Activated naive CD8-positive, alpha-beta T cell treated with anti-CD3 and anti-CD28 coated beads for 36 hours (primary cell): ENCODE results near the gene UBE2D2. TPM values are rescaled to one million over a fixed set of nuclear protein-coding genes. Genes with fewer than 3 reads are reported as not detected.
A peak's percentile ranks its signal among the peaks of the same experiment; 100 is the strongest.
"Not testable (repeated sequence)": the region's sequence is repeated elsewhere in the genome, so short reads cannot be mapped to it uniquely, and the experiment has no call there.

Experiments
- DNase-seq: peaks from one replicate; pipeline ENCODE4 v3.0.0; 2021
- H3K27ac Mint-ChIP-seq: one replicate; pipeline ENCODE4 v1.8.0; 2022; ENCODE audit warnings: mild to moderate bottlenecking, moderate library complexity, mixed read lengths
- H3K27me3 Mint-ChIP-seq: one replicate; pipeline ENCODE4 v1.8.0; 2022; ENCODE audit warnings: mild to moderate bottlenecking, mixed read lengths
- H3K36me3 Mint-ChIP-seq: one replicate; pipeline ENCODE4 v1.8.0; 2021; ENCODE audit warnings: mild to moderate bottlenecking, mixed read lengths
- H3K4me1 Mint-ChIP-seq: one replicate; pipeline ENCODE4 v1.8.0; 2021; ENCODE audit warnings: mixed read lengths
- H3K4me3 Mint-ChIP-seq: one replicate; pipeline ENCODE4 v1.8.0; 2022; ENCODE audit warnings: mild to moderate bottlenecking, moderate library complexity, mixed read lengths
- H3K9me3 Mint-ChIP-seq: one replicate; pipeline ENCODE4 v1.8.0; 2022; ENCODE audit warnings: mixed read lengths
- total RNA-seq, 2 experiments: library from RNA; stranded (reverse); gene quantifications; one replicate each; pipeline ENCODE4 v1.2.3, GENCODE V29; 2021

The UBE2D2 gene
- total RNA-seq, 2 experiments from 2014 or later = 286 to 297 TPM

DNA sequence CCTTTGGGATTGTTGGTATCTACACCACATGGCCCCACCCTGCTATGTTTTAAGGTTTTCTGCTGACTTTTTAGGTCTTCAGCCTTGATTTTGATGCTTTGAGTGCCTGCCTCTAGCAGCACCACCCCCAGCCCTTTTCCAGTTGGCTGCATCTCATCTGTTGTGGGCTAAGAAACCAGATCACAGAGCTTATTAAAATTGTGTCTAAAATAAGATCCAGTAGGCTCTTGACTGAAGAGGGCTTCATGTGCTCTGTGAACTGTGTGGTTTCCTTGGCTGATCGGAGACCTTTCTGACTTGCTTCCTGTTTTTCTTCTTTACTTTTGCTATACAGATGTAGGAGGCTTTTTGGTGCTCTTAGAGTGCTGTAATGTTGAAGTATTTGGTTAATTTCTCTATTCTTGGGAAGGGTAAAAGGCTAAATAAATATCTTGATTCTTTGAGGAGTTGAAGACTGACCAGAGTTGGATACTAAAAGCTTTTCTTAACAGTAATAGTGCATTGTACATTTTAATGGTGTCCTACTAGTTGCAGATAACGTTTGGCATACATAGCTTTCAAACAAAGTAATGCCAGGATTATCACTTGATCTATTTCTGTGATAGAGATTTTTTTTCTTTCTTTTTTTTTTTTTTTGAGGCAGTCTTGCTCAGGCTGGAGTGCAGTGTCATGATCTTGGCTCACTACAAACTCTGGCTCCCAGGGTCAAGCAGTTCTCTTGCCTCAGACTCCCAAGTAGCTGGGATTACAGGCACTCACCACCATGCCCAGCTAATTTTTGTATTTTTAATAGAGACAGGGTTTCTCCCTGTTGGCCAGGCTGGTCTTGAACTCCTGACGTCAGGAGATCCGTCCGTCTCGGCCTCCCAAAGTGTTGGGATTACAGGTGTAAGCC is 4.5 kb downstream of the UBE2D2 start:
- Mint-ChIP-seq H3K36me3 (peaks cover 68% of the 10 kb centered on the region), H3K4me1 (peaks cover 61% of the 10 kb centered on the region), H3K27me3 (no peaks in the 10 kb centered on the region), H3K9me3 (no peaks in the 10 kb centered on the region), H3K4me3 (peak overlapping the region; percentile 98), H3K27ac (peak overlapping the region; percentile 91)
- peak; percentile 51 for DNase-seq

DNA sequence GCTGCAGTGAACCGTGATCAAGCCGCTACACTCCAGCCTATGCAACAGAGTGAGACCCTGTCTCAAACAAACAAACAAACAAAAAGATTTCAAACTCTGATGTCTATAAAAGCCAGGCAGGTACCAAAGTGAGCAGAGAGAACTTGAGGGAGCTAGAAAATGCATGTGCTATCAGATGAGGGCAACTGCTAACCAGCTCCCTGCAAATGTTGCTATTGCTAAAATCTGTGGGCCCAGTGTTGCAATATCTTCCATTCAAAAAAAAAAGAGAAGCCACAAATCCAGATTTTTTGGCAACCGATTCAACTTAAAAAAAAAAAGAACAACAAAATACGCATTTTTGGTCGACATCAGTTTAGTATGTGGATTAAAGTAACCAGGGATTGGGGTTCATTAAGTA is 5.5 kb downstream of the UBE2D2 start:
- H3K27me3 Mint-ChIP-seq = no peaks in the 10 kb centered on the region
- H3K36me3 Mint-ChIP-seq = peaks cover 73% of the 10 kb centered on the region
- H3K4me3 Mint-ChIP-seq = peak overlapping the region; percentile 98
- H3K9me3 Mint-ChIP-seq = no peaks in the 10 kb centered on the region
- peaks cover 67% of the 10 kb centered on the region for H3K4me1 Mint-ChIP-seq
- DNase-seq = no peak
- H3K27ac Mint-ChIP-seq = peak overlapping the region; percentile 91

DNA sequence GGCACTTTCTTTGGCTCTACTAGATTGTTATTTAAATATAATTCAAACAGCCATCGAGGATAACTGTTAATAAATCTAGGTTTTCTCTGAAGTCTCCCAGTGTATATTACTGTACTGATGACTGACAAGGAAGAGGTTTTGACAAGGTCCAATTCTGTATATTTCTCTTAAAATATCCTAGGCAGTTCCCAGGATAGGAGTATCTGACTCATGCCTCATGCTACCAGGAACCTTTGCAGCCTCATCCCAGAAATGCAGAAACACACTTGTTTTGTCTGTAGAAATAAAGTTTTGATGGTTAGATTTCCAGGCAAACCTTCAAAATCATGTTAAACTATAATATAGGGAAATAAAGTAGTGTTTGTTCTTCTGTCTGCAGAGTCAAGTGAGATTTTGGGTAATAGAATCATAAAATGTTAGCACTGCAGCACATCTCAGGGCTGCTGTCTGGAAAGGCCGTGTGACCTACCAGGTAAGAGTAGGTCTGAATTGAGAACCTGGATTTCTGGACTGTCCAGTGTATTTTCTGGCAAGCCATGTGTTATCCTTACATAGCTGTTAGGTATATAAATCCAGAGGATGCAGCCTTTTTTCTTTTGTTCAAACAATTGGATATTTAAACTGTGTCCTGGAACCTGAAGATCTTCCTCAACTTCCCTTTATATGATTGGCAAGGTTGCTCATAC is 8.3 kb downstream of the UBE2D2 start:
- H3K27me3 Mint-ChIP-seq = no peaks in the 10 kb centered on the region
- H3K9me3 Mint-ChIP-seq = no peaks in the 10 kb centered on the region
- H3K4me3 Mint-ChIP-seq = peak overlapping the region; percentile 36
- peak overlapping the region; percentile 82 for H3K27ac Mint-ChIP-seq
- H3K4me1 Mint-ChIP-seq = peaks cover 76% of the 10 kb centered on the region
- no peak for DNase-seq
- H3K36me3 Mint-ChIP-seq = peaks cover 56% of the 10 kb centered on the region

DNA sequence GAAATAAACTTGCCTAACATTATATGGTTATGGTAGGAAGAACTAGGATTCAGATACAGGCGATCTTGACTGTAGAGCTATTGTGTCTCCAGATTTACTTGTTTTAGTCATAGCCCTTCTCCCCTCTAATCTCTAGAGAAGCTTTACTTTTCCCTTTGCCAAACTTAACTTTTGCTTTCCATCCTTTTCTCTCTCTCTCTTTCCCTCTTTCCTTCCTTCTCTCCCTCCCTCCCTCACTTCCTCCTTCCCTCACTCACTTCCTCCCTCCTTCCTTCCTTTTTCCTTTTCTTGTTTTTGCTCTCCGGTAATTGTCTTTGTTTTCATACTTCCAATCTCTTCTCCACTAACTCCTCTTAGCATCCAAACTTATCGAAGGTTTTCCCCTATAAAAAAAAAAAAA is 10.4 kb downstream of the UBE2D2 start:
- peaks cover 45% of the 10 kb centered on the region for H3K36me3 Mint-ChIP-seq
- peak overlapping the region; percentile 18 for H3K27ac Mint-ChIP-seq
- H3K9me3 Mint-ChIP-seq = no peaks in the 10 kb centered on the region
- DNase-seq = no peak
- H3K27me3 Mint-ChIP-seq = no peaks in the 10 kb centered on the region
- peak overlapping the region; percentile 5 for H3K4me3 Mint-ChIP-seq
- H3K4me1 Mint-ChIP-seq = peaks cover 74% of the 10 kb centered on the region

DNA sequence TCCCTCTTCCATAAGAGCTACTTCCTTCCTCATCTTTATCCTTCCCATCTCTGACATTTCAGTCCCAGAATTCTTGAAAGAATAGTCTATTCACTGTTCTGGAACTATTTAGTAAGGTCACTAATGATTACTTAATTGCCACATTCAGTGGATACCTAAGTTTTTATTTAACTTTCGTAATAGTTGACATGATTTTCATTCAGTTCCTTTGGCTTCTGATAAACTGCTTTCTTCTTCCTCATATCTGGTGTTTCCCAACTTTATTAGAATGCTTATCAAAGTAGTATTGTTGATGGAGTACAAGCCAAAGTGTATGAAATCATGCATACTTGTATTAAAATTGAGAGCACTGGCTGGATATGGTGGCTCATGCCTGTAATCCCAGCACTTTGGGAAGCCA is 10.8 kb downstream of the UBE2D2 start:
- peaks cover 40% of the 10 kb centered on the region for H3K36me3 Mint-ChIP-seq
- H3K27ac Mint-ChIP-seq = peak overlapping the region; percentile 18
- H3K4me3 Mint-ChIP-seq = peak overlapping the region; percentile 5
- DNase-seq = no peak
- no peaks in the 10 kb centered on the region for H3K9me3 Mint-ChIP-seq
- H3K27me3 Mint-ChIP-seq = no peaks in the 10 kb centered on the region
- peaks cover 75% of the 10 kb centered on the region for H3K4me1 Mint-ChIP-seq

DNA sequence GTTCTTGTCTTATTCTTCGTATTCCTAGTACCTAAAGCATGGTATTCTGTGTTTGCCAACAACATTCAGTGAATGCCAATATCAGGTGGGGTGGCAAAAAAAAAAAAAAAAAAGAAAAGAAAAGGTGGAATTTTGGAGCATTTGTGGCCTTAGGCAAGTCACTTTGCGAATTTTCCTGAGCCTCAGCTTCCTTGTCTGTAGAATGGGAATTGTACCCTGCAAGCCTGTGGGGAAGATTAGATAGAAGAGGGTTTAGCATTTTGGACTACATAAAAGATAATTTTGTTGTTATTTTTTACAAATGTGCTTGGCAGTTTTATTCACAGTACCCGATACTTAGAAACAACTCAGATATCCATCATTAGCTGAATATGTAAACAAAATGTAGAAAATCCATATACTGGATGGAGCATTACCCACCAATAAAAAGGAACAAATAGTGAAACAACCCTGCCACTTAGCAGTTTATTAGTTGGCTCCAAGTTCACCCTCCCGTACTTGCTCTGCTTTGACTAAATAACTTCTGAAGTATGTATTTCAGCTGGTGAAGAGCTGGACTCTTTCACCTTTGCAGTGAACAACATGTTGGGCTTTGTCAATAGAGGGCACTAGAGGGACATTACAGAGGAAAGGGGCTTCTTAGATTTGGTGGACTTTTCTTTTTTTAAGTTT is 13.6 kb downstream of the UBE2D2 start:
- no peaks in the 10 kb centered on the region for H3K27me3 Mint-ChIP-seq
- H3K4me3 Mint-ChIP-seq = no peak overlapping the region
- H3K4me1 Mint-ChIP-seq = peaks cover 71% of the 10 kb centered on the region
- peaks cover 35% of the 10 kb centered on the region for H3K36me3 Mint-ChIP-seq
- no peaks in the 10 kb centered on the region for H3K9me3 Mint-ChIP-seq
- no peak for DNase-seq
- H3K27ac Mint-ChIP-seq = peak overlapping the region; percentile 22

DNA sequence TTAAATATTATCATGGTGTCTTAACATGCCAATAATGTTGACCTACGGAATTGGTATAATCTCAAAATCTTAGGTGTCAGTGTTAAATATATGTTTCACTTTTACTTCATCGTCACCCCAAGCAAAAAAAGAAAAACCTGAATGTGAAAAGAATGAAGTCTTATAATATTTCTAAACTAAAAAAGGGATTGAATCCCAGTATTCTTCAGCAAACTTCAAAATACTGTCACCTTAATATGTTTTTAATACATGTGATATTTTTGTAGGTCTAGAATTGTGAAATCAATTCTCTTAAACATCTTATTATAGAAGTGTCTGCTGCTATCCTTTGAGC is 14.1 kb downstream of the UBE2D2 start:
- Mint-ChIP-seq H3K4me1 (peaks cover 66% of the 10 kb centered on the region), H3K27ac (peak overlapping the region; percentile 90), H3K36me3 (peaks cover 31% of the 10 kb centered on the region), H3K27me3 (no peaks in the 10 kb centered on the region), H3K9me3 (no peaks in the 10 kb centered on the region), H3K4me3 (peak overlapping the region; percentile 50)
- no peak for DNase-seq

DNA sequence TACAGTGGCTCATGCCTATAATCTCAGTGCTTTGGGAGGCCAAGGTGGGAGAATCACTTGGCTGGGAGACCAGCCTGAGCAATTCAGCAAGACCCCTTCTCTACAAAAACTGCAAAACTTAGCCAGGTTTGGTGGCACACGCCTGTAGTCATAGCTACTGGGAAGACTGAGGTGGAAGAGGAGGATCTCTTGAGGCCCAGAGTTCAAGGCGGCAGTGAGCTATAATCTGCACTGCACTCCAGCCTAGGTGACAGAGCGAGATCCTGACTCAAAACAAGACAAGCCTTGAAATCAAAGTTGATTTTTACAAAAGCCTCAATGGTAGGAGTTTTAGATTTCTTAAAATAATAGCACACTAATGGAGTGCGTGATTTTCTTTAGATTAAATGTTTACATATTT is 14.6 kb downstream of the UBE2D2 start:
- peaks cover 64% of the 10 kb centered on the region for H3K4me1 Mint-ChIP-seq
- peak; percentile 33 for DNase-seq
- peak overlapping the region; percentile 90 for H3K27ac Mint-ChIP-seq
- H3K27me3 Mint-ChIP-seq = no peaks in the 10 kb centered on the region
- H3K9me3 Mint-ChIP-seq = no peaks in the 10 kb centered on the region
- peak overlapping the region; percentile 50 for H3K4me3 Mint-ChIP-seq
- peaks cover 31% of the 10 kb centered on the region for H3K36me3 Mint-ChIP-seq

DNA sequence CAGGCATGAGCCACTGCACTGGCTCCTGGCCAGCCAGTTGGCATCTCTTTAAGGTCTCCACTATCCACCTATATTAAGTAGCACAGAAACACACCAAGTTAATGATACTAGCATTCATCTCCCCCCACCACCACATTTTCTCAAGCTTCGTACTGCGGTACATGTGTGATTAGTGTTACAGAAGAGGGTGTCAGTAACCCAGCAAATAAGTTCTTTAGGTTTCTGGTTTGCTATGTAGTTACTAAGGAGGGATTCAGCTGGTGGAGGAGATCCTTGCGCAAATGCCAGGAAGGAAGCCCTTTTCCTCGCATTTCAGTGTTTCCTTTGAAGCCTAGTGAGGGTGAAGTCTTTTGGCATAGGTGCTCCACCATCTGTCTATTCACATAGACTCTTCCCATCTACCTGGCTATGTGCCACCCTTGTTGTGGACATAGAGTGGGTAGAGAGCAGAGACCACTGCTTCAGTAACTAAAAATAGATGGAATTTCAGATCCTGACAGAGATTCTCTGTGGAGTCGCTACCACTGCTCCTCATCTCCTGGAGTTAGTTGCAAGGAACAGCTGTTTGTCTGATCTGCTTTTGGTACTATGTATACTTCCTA is 16.7 kb downstream of the UBE2D2 start:
- Mint-ChIP-seq H3K36me3 (peaks cover 38% of the 10 kb centered on the region), H3K4me3 (peak overlapping the region; percentile 42), H3K9me3 (no peaks in the 10 kb centered on the region), H3K27ac (peak overlapping the region; percentile 87), H3K4me1 (peaks cover 57% of the 10 kb centered on the region), H3K27me3 (no peaks in the 10 kb centered on the region)
- DNase-seq = no peak

DNA sequence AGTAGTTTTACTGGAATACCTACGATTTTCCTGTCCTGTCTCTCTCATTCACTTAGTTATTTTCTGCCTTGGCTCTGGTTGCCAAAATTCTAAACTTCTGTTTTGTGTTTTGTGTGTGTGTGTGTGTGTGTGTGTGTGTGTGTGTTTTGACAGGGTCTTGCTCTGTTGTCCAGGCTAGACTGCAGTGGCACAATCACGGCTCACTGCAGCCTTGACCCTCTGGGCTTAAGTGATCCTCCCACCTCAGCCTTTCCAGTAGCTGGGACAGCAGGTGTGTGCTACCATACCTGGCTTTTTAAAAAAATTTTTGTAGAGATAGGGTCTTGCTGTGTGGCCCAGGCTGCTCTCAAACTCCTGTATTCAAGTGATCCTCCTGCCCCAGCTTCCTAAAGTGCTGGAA is 17.2 kb downstream of the UBE2D2 start:
- Mint-ChIP-seq H3K36me3 (peaks cover 38% of the 10 kb centered on the region), H3K9me3 (no peaks in the 10 kb centered on the region), H3K4me1 (peaks cover 59% of the 10 kb centered on the region), H3K27ac (peak overlapping the region; percentile 87), H3K27me3 (no peaks in the 10 kb centered on the region), H3K4me3 (peak overlapping the region; percentile 2)
- DNase-seq = no peak

DNA sequence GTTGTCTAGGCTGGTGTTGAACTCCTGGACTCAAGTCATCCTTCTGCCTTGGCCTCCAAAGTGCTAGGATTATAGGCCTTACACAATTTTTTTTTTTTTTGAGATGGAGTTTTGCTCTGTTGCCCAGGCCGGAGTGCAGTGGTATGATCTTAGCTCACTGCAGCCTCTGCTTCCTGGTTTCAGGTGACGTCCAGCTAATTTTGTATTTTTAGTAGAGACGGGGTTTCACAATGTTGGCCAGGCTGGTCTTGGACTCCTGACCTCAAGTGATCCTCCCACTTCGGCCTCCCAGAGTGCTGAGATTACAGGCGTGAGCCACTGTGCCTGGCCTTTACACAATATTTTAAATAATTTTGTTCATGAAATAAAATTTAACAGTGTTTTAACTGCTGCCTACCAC is 21.0 kb downstream of the UBE2D2 start:
- Mint-ChIP-seq H3K4me1 (peaks cover 59% of the 10 kb centered on the region), H3K36me3 (peaks cover 39% of the 10 kb centered on the region)
- H3K27ac Mint-ChIP-seq, DNase-seq, H3K4me3 Mint-ChIP-seq, H3K9me3 Mint-ChIP-seq, H3K27me3 Mint-ChIP-seq: not testable (repeated sequence)

DNA sequence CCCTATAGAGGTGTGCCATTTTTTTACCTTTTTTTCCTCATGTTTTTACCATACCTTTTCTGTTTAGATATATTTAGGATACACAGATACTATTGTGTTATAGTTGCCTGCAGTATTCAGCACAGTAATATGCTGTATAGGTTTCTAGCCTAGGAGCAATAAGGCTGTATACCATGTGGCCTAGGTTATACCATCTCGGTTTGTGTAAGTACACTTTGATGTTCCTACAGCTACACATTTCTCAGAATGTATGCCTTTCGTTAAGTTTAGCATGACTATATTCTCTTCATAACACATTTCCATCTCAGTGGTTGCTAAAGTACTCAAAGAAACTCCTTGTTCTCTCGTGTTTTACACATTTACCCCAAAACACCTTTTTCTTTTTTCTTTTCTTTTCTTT is 23.0 kb downstream of the UBE2D2 start:
- H3K4me3 Mint-ChIP-seq = no peak overlapping the region
- peaks cover 58% of the 10 kb centered on the region for H3K4me1 Mint-ChIP-seq
- H3K36me3 Mint-ChIP-seq = peaks cover 33% of the 10 kb centered on the region
- H3K27me3 Mint-ChIP-seq = no peaks in the 10 kb centered on the region
- no peak for DNase-seq
- H3K27ac Mint-ChIP-seq = peak overlapping the region; percentile 60
- no peaks in the 10 kb centered on the region for H3K9me3 Mint-ChIP-seq

DNA sequence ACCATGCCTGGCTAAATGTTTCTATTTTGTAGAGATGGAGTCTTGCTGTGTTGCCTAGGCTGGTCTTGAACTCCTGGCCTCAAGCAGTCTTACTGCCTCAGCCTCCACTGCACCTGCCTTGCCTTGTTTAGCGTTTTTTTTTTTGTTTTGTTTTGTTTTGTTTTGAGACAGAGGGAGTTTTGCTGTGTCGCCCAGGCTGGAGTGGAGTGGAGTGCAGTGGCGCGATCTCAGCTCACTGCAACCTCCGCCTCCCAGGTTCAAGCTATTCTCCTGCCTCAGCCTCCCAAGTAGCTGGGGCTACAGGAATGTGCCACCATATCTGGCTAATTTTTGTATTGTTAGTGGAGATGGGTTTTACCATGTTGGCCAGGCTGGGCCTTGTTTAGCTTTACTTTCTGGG is 27.0 kb downstream of the UBE2D2 start:
- H3K9me3 Mint-ChIP-seq, H3K4me3 Mint-ChIP-seq, DNase-seq, H3K27me3 Mint-ChIP-seq: not testable (repeated sequence)
- H3K27ac Mint-ChIP-seq = peak overlapping the region; percentile 7
- peaks cover 69% of the 10 kb centered on the region for H3K4me1 Mint-ChIP-seq
- peaks cover 31% of the 10 kb centered on the region for H3K36me3 Mint-ChIP-seq

DNA sequence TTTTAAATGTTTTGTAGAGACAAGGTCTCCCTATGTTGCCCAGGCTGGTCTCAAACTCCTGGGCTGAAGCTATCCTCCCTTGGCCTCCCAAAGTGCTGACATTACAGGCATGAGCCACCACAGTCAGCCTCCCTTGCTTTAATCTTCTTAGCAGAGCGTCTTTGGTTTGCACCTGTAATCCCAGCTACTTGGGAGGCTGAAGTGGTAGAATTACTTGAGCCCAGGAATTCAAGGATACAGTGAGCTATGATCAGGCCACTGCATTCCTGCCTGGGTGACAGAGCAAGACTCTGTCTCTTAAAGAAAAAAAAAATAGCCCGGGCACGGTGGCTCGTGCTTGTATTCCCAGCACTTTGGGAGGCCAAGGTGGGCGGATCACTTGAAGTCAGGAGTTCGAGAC is 27.8 kb downstream of the UBE2D2 start:
- H3K9me3 Mint-ChIP-seq = no peaks in the 10 kb centered on the region
- no peaks in the 10 kb centered on the region for H3K27me3 Mint-ChIP-seq
- peaks cover 31% of the 10 kb centered on the region for H3K36me3 Mint-ChIP-seq
- H3K4me3 Mint-ChIP-seq = no peak overlapping the region
- H3K27ac Mint-ChIP-seq = peak overlapping the region; percentile 76
- peaks cover 66% of the 10 kb centered on the region for H3K4me1 Mint-ChIP-seq
- DNase-seq = no peak

DNA sequence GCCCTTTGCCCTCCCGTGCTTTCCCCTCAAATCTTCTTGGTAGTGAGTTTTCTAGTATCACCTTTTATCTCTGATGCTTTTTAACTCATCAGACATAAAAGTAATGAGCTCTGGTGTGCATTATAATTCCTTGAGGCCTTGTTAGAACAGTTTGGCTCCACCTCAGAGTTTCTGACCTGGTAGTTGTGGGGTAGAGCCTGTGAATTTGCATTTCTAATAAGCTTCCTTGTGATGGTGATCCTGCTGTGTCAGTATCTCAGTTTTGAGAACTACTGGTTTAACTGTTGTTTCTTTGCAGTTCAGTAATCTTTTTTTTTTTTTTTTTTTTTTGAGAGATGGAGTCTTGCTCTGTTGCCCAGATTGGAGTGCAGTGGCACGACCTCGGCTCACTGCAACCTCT is 31.1 kb downstream of the UBE2D2 start:
- Mint-ChIP-seq H3K4me3 (no peak overlapping the region), H3K4me1 (peaks cover 47% of the 10 kb centered on the region), H3K27ac (no peak overlapping the region), H3K36me3 (peaks cover 32% of the 10 kb centered on the region), H3K9me3 (peaks cover 2% of the 10 kb centered on the region), H3K27me3 (no peaks in the 10 kb centered on the region)
- no peak for DNase-seq
